ENCODE measurements around the gene HAL. TPM values are rescaled to one million over a fixed set of nuclear protein-coding genes. Genes with fewer than 3 reads are reported as not detected.
A peak's percentile ranks its signal among the peaks of the same experiment; 100 is the strongest.

Gene HAL
- total and polyA plus RNA-seq, 10 of the 15 experiments (the other 5 are each of a cell fraction or from before 2014, with no cell fraction given): 0.04 to 0.45 (median 0.13) TPM; not detected in 1

DNA sequence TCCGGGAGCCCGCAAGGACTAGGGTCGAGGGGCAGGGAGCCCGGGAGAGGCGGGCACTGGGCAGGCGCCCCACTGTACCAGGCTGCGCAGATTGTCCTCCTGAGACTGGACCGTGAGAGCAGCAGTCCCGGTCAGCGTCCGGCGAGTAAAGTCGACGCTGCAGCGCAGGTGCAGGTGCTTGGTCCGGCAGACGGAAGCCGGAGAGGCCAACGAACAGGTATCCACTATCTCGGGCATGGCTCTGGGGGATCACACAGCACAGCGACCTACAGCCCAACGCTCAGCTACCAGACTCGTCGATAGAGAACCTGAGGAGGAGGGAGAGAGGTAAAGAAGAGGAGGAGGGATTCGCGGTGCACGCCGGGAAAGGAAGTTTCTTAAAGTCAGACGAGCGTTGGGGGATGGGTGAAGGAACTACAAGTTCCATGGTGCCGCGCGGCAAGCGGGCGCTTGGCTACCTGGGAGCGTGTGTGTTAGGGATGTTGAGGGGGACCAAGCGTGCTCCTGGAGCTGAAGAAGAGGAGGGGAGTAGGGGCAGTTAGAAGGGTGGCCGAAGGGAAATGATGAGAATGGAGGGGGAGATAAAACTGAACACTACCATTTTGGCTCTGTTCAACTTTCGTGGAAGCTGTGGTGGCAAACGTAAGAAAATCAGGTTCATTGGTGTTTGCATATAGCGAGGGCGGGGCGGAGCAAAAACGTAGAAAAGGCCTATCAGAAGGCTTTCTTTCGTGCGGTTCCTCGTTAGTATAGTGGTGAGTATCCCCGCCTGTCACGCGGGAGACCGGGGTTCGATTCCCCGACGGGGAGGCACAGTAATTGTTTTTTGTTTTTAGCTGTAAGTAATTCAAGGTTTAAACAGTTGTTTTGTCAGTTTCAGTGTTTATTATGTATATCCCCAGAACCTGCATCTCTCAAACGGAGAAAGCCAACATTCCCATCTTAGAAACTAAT, 39.4 kb upstream of the HAL start, which contains the start of gene LTA4H (continued):
- TF ChIP-seq RELA (IDR thresholded peaks at IDR 0.05; ENCODE audit: borderline replicate concordance, partially characterized antibody): no peak
- TF ChIP-seq, protein P1, sequence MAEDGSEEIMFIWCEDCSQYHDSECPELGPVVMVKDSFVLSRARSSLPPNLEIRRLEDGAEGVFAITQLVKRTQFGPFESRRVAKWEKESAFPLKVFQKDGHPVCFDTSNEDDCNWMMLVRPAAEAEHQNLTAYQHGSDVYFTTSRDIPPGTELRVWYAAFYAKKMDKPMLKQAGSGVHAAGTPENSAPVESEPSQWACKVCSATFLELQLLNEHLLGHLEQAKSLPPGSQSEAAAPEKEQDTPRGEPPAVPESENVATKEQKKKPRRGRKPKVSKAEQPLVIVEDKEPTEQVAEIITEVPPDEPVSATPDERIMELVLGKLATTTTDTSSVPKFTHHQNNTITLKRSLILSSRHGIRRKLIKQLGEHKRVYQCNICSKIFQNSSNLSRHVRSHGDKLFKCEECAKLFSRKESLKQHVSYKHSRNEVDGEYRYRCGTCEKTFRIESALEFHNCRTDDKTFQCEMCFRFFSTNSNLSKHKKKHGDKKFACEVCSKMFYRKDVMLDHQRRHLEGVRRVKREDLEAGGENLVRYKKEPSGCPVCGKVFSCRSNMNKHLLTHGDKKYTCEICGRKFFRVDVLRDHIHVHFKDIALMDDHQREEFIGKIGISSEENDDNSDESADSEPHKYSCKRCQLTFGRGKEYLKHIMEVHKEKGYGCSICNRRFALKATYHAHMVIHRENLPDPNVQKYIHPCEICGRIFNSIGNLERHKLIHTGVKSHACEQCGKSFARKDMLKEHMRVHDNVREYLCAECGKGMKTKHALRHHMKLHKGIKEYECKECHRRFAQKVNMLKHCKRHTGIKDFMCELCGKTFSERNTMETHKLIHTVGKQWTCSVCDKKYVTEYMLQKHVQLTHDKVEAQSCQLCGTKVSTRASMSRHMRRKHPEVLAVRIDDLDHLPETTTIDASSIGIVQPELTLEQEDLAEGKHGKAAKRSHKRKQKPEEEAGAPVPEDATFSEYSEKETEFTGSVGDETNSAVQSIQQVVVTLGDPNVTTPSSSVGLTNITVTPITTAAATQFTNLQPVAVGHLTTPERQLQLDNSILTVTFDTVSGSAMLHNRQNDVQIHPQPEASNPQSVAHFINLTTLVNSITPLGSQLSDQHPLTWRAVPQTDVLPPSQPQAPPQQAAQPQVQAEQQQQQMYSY (CRISPR knock-in tag; IDR thresholded peaks at IDR 0.05): no peak
- TF ChIP-seq, protein P2, sequence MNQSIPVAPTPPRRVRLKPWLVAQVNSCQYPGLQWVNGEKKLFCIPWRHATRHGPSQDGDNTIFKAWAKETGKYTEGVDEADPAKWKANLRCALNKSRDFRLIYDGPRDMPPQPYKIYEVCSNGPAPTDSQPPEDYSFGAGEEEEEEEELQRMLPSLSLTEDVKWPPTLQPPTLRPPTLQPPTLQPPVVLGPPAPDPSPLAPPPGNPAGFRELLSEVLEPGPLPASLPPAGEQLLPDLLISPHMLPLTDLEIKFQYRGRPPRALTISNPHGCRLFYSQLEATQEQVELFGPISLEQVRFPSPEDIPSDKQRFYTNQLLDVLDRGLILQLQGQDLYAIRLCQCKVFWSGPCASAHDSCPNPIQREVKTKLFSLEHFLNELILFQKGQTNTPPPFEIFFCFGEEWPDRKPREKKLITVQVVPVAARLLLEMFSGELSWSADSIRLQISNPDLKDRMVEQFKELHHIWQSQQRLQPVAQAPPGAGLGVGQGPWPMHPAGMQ (IDR thresholded peaks at IDR 0.05; ENCODE audit: borderline replicate concordance): no peak
- TF ChIP-seq EED (IDR thresholded peaks at IDR 0.05; ENCODE audit: low read depth): no peak
- TF ChIP-seq KLF5 (IDR thresholded peaks at IDR 0.05; ENCODE audit: partially characterized antibody): no peak
- peak; percentile 69; the same call in 1 of the 2 replicates for TF ChIP-seq POLR2AphosphoS2 (IDR thresholded peaks at IDR 0.05; ENCODE audit: low read depth, low read length)
- no peak for TF ChIP-seq NR2C2 (IDR thresholded peaks at IDR 0.05; ENCODE audit: borderline replicate concordance, control insufficient read depth, insufficient read length, low read depth)
- TF ChIP-seq, protein P3, sequence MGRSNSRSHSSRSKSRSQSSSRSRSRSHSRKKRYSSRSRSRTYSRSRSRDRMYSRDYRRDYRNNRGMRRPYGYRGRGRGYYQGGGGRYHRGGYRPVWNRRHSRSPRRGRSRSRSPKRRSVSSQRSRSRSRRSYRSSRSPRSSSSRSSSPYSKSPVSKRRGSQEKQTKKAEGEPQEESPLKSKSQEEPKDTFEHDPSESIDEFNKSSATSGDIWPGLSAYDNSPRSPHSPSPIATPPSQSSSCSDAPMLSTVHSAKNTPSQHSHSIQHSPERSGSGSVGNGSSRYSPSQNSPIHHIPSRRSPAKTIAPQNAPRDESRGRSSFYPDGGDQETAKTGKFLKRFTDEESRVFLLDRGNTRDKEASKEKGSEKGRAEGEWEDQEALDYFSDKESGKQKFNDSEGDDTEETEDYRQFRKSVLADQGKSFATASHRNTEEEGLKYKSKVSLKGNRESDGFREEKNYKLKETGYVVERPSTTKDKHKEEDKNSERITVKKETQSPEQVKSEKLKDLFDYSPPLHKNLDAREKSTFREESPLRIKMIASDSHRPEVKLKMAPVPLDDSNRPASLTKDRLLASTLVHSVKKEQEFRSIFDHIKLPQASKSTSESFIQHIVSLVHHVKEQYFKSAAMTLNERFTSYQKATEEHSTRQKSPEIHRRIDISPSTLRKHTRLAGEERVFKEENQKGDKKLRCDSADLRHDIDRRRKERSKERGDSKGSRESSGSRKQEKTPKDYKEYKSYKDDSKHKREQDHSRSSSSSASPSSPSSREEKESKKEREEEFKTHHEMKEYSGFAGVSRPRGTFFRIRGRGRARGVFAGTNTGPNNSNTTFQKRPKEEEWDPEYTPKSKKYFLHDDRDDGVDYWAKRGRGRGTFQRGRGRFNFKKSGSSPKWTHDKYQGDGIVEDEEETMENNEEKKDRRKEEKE (IDR thresholded peaks at IDR 0.05): no peak
- no peak for TF ChIP-seq ZNF274 (IDR thresholded peaks at IDR 0.05; ENCODE audit: insufficient read depth, insufficient read length)
- TF ChIP-seq RBBP5 (conservative IDR thresholded peaks at IDR 0.05): peak; percentile 86
- TF ChIP-seq, protein P4, sequence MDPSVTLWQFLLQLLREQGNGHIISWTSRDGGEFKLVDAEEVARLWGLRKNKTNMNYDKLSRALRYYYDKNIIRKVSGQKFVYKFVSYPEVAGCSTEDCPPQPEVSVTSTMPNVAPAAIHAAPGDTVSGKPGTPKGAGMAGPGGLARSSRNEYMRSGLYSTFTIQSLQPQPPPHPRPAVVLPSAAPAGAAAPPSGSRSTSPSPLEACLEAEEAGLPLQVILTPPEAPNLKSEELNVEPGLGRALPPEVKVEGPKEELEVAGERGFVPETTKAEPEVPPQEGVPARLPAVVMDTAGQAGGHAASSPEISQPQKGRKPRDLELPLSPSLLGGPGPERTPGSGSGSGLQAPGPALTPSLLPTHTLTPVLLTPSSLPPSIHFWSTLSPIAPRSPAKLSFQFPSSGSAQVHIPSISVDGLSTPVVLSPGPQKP (IDR thresholded peaks at IDR 0.05; ENCODE audit: low read depth, low read length): peak; percentile 41; the same call in 1 of the 2 replicates
- TF ChIP-seq, protein P5, sequence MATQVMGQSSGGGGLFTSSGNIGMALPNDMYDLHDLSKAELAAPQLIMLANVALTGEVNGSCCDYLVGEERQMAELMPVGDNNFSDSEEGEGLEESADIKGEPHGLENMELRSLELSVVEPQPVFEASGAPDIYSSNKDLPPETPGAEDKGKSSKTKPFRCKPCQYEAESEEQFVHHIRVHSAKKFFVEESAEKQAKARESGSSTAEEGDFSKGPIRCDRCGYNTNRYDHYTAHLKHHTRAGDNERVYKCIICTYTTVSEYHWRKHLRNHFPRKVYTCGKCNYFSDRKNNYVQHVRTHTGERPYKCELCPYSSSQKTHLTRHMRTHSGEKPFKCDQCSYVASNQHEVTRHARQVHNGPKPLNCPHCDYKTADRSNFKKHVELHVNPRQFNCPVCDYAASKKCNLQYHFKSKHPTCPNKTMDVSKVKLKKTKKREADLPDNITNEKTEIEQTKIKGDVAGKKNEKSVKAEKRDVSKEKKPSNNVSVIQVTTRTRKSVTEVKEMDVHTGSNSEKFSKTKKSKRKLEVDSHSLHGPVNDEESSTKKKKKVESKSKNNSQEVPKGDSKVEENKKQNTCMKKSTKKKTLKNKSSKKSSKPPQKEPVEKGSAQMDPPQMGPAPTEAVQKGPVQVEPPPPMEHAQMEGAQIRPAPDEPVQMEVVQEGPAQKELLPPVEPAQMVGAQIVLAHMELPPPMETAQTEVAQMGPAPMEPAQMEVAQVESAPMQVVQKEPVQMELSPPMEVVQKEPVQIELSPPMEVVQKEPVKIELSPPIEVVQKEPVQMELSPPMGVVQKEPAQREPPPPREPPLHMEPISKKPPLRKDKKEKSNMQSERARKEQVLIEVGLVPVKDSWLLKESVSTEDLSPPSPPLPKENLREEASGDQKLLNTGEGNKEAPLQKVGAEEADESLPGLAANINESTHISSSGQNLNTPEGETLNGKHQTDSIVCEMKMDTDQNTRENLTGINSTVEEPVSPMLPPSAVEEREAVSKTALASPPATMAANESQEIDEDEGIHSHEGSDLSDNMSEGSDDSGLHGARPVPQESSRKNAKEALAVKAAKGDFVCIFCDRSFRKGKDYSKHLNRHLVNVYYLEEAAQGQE (IDR thresholded peaks at IDR 0.05; ENCODE audit: low read depth, low read length): no peak
- TF ChIP-seq KDM1A (IDR thresholded peaks at IDR 0.05; ENCODE audit: borderline replicate concordance): no peak
- peak; percentile 98 for TF ChIP-seq NBN (IDR thresholded peaks at IDR 0.05)

All from GM12878 (cell line).